ENCODE data around the gene ODC1.

ODC1 gene

DNA sequence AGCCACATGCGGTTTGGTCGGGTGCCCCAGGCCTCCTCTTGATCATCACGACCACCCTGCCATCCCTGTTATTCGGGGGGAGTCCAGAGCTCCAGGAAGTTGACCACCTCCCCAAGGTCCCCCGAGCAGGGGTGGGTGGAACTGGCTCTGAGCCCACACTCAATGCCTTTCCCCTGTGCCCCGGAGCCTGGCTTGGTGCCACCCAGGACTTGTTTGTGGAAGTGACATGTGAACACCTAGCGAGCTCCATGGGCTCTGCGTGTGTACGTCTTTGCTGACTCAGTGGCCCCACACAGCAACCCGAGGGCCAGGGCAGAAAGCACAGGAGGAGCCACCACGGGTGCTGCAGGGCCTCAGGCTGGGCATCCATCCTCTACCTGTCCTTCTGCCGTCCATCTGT lies 32.5 kb downstream of the ODC1 start:
- H3K27ac Mint-ChIP-seq: no peak overlapping the region
- H3K4me1 Mint-ChIP-seq: peaks cover 17% of the 10 kb centered on the region
- no peak for DNase-seq
- peaks cover 16% of the 10 kb centered on the region for H3K27me3 Mint-ChIP-seq (ENCODE audit: low read depth, poor library complexity)
- H3K36me3 Mint-ChIP-seq (ENCODE audit: low read depth): peaks cover 9% of the 10 kb centered on the region
- H3K4me3 Mint-ChIP-seq: no peak overlapping the region
- TF ChIP-seq, protein P1, sequence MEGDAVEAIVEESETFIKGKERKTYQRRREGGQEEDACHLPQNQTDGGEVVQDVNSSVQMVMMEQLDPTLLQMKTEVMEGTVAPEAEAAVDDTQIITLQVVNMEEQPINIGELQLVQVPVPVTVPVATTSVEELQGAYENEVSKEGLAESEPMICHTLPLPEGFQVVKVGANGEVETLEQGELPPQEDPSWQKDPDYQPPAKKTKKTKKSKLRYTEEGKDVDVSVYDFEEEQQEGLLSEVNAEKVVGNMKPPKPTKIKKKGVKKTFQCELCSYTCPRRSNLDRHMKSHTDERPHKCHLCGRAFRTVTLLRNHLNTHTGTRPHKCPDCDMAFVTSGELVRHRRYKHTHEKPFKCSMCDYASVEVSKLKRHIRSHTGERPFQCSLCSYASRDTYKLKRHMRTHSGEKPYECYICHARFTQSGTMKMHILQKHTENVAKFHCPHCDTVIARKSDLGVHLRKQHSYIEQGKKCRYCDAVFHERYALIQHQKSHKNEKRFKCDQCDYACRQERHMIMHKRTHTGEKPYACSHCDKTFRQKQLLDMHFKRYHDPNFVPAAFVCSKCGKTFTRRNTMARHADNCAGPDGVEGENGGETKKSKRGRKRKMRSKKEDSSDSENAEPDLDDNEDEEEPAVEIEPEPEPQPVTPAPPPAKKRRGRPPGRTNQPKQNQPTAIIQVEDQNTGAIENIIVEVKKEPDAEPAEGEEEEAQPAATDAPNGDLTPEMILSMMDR (IDR thresholded peaks at IDR 0.05): no peak
- H3K9me3 Mint-ChIP-seq: peaks cover 3% of the 10 kb centered on the region

DNA sequence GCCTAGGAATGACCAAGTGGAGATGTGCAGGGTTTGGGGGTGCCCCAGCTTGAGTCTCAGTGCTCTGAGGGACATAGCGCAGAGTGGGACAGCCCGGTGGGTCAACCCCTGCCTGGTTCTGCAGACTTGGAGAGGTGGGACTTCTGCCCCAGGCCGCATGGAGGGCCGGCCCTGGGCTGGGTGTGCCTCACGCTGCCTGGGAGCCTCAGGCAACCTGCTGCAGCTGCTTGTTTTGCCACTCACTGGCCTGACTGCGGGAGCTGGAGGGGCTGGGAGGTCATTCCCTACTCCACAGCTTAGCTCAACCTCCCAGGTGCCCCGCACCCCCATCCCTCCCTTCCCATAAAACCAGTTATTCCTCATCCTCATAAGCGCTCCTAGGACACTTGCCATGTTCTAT lies 33.1 kb downstream of the ODC1 start:
- Mint-ChIP-seq H3K27ac (no peak overlapping the region), H3K4me1 (peaks cover 23% of the 10 kb centered on the region), H3K4me3 (no peak overlapping the region), H3K36me3 (ENCODE audit: low read depth) (peaks cover 9% of the 10 kb centered on the region), H3K9me3 (peaks cover 3% of the 10 kb centered on the region), H3K27me3 (ENCODE audit: low read depth, poor library complexity) (peaks cover 16% of the 10 kb centered on the region)
- no peak for DNase-seq
- TF ChIP-seq, protein P1 (IDR thresholded peaks at IDR 0.05): no peak

DNA sequence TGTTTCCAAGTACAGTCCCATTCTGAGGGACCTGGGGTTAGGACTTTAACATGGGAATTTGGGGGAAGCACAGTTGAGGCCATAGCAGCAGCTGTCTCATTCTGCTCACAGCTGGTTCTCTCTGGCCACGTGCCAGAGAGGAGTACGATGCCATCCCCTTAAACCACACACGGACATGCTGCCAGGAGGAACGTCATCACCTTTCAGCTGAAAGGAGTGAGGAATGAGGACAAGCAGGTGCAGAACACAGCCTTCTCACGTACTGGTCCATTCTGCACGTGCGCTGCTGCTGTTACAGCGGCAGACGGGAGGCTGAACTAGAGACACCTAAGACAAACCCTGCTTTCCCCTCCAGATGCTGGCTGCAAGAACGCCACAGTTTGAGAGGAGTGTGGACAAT lies 33.5 kb downstream of the ODC1 start:
- H3K9me3 Mint-ChIP-seq: peaks cover 3% of the 10 kb centered on the region
- DNase-seq: no peak
- no peak overlapping the region for H3K27ac Mint-ChIP-seq
- TF ChIP-seq, protein P1 (IDR thresholded peaks at IDR 0.05): no peak
- peaks cover 13% of the 10 kb centered on the region for H3K27me3 Mint-ChIP-seq (ENCODE audit: low read depth, poor library complexity)
- H3K36me3 Mint-ChIP-seq (ENCODE audit: low read depth): peaks cover 9% of the 10 kb centered on the region
- no peak overlapping the region for H3K4me3 Mint-ChIP-seq
- peaks cover 27% of the 10 kb centered on the region for H3K4me1 Mint-ChIP-seq

DNA sequence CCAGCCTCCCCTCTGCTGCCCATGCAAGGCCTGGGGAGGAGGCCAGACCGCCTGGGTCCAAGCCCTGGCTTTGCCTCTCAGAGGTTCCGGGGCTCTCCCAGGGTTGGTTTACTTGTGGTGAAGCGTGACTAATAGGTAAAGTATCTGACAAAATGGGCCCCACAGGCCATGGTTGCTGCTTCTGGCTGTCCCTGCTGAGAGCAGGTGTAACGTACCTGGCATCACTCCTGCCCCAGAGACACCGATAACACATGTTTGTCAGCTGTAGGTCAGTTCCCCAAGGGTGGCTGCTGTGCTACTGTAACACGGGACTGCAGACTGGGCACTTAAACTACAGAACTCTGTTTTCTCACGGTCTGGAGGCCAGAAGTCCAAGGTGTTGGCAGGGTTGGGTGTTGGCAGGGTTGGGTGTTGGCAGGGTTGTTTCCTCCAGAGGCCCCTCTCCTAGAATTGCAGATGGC lies 34.1 kb downstream of the ODC1 start:
- TF ChIP-seq, protein P1 (IDR thresholded peaks at IDR 0.05): no peak
- Mint-ChIP-seq H3K9me3 (peaks cover 3% of the 10 kb centered on the region), H3K27me3 (ENCODE audit: low read depth, poor library complexity) (peaks cover 14% of the 10 kb centered on the region), H3K27ac (no peak overlapping the region), H3K4me1 (peaks cover 30% of the 10 kb centered on the region), H3K4me3 (no peak overlapping the region), H3K36me3 (ENCODE audit: low read depth) (peaks cover 9% of the 10 kb centered on the region)
- DNase-seq: no peak

DNA sequence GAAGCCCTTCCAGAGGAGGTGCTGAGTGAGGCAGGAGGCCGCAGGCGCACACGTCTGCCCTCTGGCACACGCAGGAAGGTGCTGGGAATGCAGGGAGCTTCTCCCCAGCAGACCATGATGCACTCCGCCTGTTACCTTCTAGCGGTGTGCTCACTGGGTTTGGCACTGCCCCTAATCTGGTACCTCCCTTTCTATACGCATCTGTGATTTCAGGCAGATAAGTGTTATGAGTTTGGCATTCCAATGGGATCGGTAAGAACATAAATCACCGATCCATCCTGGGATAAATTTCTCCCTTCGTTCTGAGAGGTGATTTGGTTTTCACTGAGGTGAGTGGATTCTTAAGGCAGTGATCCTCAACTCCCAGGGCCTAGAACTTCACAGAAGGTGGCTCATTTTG lies 34.6 kb downstream of the ODC1 start:
- peaks cover 14% of the 10 kb centered on the region for H3K27me3 Mint-ChIP-seq (ENCODE audit: low read depth, poor library complexity)

DNA sequence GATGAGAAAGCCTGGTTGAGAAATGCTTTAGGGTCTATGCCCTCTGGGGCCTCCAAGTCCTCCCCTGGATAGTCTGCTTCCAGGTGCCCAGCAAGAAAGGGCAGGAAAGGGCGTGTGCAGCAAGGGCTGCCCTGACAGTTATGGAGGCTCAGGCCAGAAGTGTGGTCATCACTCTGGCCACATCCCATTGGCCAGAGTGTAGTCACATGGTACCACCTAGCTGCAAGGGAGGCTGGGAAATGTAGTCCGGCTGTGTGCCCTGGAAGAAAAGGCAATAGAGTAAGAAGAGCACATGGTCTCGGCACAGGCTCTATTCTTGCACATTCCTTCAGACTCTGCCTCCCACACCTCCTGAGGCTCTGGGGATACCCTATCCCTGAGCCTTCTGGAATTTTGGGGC lies 35.7 kb downstream of the ODC1 start:
- H3K27ac Mint-ChIP-seq: no peak overlapping the region
- peaks cover 3% of the 10 kb centered on the region for H3K9me3 Mint-ChIP-seq
- peaks cover 38% of the 10 kb centered on the region for H3K4me1 Mint-ChIP-seq
- H3K36me3 Mint-ChIP-seq (ENCODE audit: low read depth): peaks cover 9% of the 10 kb centered on the region
- no peak for DNase-seq
- TF ChIP-seq, protein P1 (IDR thresholded peaks at IDR 0.05): no peak
- H3K27me3 Mint-ChIP-seq (ENCODE audit: low read depth, poor library complexity): peaks cover 20% of the 10 kb centered on the region
- H3K4me3 Mint-ChIP-seq: no peak overlapping the region

More for the DNA sequence above, 34.6 kb downstream of the ODC1 start:
- Mint-ChIP-seq H3K4me3 (no peak overlapping the region), H3K4me1 (peaks cover 32% of the 10 kb centered on the region), H3K9me3 (peaks cover 3% of the 10 kb centered on the region), H3K36me3 (ENCODE audit: low read depth) (peaks cover 9% of the 10 kb centered on the region), H3K27ac (no peak overlapping the region)
- DNase-seq: no peak
- TF ChIP-seq, protein P1 (IDR thresholded peaks at IDR 0.05): no peak

All from nephron progenitor cell (in vitro differentiated cells).